H54 (cell line): ENCODE results near the gene KHDC4.

Experiments used
- DNase-seq: peaks from one replicate; pipeline ENCODE4 v3.0.0; 2011; ENCODE audit warnings: low spot score, mixed read lengths; ENCODE audit not compliant: insufficient read length
- FAIRE-seq: peaks from 3 replicates; lab custom pipeline; 2011; peaks lifted over from hg19 to GRCh38; lab: Jason Lieb, UNC
- POLR2A ChIP-seq: IDR thresholded peaks from 2 replicates; pipeline ENCODE4 v1.6.1; 2011; ENCODE audit warnings: low read depth, mild to moderate bottlenecking, low read length

The KHDC4 gene

DNA sequence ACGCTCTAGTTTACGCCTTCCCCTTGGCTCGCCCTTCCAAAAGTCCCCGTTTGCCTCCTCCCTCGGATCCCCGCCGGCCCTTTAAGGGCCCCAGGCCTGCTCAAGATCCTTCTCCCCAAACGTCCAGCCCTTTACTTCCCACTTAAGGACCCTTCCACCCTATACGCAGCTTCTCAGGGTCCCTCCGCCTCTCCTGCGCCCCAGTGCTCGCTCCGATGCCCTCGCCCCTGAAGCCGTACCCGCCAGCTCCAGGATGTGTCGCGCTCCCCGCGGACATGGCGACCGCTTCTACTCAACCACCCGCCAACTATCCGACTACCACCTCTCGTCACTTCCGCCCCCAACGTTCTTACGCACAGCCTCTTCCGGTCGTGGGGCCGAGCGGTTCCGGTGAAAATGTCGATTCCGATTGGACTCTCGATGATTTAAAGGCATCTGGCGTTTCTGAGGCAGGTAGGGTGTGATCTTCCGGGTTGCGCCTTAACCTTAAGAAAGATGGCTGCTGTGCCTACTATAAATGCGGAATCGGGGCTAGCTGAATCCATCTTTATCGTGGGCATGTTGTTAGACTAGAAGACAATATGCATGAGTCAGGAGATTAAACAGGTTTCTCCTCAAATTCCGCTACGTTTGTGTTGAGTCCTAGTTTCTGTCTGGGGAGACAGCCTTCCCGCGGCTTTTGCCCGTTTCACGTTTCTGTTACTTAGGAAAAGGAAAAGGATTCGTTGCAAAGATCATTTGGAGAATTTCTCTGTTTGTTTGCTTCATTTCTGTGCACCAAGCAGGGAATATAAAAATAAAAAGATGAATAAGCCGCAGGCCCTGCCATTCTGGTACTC, at the start of gene KHDC4:
Gene KHDC4 (minus strand): TSS at position 317 of the 839 bp plus-strand sequence. CDS start 40 bp downstream, at position 277.
- peak; percentile 99 for TF ChIP-seq POLR2A
- FAIRE-seq, result peak; percentile 60
- peak; percentile 88 for DNase-seq

DNA sequence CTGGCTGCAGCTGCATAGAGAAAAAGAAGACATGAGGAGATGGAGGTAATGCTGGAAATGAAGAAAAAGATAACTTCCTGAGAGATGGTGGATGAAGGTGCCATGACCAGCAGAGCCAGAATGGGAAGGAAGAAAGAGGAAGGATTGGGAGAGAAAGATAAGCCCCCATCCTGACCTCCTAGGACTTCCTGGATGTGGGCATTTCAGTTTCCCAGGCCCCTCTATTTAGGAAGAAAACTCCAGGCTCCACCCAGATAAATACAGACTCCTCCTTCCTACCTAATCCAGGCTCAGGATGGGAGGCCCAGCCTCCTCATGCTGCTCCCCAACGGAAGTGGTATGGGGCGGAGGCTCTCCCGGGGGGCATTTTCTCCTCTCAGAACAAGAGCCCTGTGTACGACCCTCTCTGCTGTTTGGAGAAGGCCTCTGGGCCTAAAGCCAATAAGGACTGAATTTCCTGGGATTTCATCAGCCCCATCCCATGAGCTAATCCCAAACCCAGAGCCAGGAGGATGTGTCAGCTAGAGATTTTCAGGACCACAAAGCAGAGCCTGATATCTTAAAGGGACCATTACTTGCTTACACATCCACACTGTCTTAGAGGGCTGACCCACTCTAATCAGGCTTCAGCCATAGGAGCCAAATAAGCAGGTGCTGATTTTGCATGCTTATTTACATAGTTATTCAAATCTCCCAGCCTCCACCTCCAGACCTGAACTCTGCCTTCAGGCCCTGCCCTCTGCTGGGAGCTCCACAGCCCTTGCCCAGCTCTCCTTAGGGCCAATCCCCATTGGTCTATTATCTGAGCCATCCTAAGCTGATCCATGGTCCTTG, 49.2 kb upstream of the KHDC4 start:
- FAIRE-seq, result no peak
- DNase-seq, result peak; percentile 84

DNA sequence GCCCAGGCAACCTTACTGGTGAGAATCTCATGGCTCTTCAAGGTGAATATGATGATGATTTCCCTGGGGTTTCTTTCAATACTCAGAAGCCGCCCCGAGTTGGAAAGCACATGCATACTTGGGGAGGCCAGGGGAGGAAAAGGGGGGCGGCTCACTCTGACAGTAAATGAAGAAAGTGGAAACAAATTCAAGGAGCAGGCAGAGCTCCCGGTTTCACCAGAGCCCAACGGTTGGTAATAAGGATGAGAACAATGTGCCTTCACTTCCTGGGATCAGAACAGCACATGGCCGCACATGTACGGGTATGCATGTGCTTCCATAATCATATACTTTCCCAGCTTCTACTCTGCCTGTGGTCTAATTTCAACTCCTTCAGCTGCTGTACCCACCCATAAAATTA, 47.9 kb upstream of the KHDC4 start:
- TF ChIP-seq POLR2A, result no peak
- no peak for DNase-seq
- no peak for FAIRE-seq

More for the DNA sequence above, 49.2 kb upstream of the KHDC4 start:
- TF ChIP-seq POLR2A, result 0 out of 2 replicates have a peak, but pooled peaks have one; percentile 19

DNA sequence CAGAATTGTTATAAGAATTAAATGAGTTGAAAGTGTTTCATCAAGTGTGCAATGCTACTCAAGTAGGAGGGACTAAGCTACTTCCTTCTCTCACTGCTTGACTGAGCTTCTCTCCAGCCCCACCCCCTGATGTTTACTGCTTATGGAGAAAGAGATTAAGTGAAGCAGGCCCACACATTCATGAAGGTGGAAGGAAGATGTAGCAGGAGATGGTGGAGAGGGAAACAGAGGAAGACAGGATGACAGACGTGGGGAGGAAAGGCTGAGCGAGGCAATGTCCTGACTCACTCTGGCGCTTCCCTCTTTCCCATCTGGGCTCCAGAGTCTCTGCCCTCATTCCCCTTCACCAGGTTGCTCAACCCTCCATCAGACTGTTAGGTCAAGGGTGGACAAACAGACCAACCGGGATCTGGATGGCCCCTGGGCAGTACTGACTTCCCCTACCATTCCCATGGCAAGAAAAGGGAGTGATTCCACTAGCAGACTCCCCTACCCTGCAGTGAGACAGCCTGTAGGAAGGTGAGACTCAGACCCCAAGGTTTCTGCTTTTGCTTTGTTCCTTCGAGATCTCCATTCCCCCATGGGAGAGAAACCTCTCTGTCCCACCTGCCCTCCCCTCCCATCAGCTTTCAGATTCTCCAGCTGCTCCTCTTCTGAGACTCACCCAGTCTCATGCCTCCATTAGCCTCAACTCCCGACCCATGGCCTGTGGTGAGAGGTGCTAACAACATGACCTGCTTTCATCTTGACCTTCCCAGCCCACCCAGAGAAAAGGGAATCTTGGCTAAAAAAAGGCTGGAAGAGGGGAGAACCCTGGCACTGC, 47.3 kb upstream of the KHDC4 start:
- FAIRE-seq (no peak), DNase-seq (peak; percentile 61)
- TF ChIP-seq POLR2A, result no peak

DNA sequence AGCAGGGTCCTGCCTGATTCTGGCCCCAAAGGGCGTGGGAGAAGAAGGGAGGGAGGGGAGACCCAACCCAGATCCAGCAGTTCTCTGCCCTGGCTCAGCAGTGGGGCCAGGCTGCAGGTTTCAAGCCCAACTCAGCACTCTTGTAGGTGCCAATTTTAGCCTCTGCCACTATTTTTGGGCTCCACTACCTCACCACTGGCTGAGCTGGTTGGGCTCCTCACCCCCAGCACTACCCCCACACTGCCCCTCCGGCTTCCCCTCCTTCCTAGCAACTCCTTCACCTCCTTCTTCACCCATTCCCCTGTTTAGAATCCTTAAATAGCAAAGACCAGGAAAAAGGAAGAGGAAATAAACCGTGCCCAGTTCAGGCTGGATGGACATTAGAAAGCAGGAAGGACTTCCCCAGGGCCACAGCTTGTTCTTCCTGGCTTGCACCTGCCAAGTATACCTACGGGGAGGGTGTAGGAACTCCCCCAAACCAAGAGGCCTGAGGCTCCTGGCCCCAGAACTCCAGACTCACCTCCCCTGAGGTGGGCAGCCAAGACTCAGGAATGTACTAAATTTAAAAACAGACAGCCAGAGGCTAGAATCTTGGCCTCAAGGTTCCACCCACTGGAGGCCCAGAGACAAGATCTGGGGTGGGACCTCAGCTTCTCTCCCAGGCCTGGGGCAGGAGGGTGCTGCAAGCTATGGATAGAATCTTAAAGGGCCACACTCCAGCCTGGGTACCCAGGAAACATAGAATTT, 45.6 kb upstream of the KHDC4 start:
- FAIRE-seq, result no peak

DNA sequence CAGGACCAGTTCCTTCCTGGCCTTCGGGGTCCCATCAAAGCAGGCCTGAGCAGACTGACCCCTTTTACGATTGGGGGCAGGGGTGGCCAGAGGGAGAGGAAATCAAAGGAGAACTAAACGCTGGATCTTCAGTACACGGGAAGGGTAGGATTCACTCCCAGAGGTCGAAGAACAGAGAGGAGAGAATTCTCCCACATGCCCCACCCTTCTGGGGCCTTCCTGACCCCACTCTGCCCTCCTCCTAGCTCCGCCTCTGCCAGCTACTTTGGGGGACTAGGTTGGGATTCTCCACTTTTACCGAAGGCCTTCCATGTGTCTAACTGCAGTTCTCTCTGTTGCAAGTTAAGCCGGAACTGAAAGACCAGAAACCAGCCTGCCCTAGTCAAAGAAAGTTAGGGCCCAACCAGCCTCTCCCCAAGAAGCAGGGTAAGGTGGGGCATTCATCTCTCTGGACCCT, 44.8 kb upstream of the KHDC4 start:
- DNase-seq, result no peak
- TF ChIP-seq POLR2A, result no peak; the same call in 1 of the 2 replicates
- FAIRE-seq, result no peak

More for the DNA sequence above, 45.6 kb upstream of the KHDC4 start:
- no peak for TF ChIP-seq POLR2A
- no peak for DNase-seq

DNA sequence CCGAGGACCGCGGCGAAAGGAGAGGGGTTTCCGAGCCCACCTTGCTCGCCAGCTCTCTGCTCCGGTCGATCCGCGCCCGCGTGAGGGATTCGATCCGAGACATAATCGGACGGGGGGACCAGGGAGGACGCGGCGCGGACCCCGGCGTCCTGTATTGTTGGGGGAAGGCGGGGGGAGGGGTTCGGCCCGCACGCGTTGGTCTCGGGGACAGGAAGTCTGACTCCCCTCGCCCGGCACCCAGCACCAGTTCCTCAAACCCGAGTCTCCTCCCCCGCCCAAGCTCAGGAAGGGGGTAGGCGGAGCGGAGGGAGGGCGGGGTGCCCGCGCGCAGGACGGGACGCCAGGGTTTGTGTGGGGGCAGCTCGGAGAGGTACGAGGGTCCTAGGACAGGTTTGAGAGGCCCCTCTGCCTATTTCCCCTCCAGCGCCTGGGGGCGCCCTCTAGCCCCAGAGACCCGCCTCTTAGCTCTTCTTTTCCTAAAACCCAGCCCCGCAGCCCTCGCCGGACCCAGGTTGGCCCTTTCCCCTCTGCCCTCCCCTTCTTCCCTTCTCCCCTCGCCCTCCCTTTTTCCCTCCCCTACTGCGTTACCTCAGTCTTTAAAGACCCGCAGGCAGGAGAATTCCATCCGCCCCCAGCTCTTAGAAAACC, 44.2 kb upstream of the KHDC4 start, which contains the start of gene ARHGEF2:
Gene ARHGEF2 (minus strand): TSS at position 223 of the 648 bp plus-strand sequence. CDS start 120 bp downstream, at position 103.
- FAIRE-seq (no peak), DNase-seq (peak; percentile 81)
- peak; percentile 74 for TF ChIP-seq POLR2A

DNA sequence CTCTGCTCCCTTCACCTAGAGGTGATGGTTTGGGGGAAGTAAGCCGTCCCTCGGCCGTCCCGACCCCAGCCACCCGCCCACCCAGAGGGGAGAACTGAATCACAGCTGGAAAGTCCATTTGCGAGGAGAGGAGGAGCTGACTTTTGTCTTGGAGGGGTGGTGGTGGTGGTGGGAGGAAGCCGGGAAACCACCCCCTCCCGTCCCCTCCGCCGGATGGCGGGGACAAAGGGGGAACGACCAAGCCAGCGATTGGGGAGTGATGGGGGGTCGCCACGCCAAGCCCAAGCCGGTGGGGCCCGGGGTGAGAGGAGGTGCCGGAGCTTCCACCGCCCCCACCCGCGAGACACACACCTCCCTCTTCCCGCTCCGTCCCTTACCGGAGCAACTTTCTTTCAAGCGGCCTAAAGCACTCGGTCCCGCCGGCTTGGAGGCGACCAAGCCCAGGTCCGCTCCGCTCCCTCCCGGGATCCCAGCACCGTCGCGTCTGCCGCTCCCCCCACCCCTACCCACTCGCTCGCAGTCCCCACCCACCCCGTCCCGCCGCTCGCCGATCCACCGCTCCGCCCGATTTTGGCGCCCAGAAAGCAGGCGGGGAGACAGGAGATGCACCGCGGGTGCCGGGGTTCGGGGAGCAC, 43.6 kb upstream of the KHDC4 start:
- TF ChIP-seq POLR2A, result peak; percentile 28; the same call in 1 of the 2 replicates
- FAIRE-seq (no peak), DNase-seq (no peak)

DNA sequence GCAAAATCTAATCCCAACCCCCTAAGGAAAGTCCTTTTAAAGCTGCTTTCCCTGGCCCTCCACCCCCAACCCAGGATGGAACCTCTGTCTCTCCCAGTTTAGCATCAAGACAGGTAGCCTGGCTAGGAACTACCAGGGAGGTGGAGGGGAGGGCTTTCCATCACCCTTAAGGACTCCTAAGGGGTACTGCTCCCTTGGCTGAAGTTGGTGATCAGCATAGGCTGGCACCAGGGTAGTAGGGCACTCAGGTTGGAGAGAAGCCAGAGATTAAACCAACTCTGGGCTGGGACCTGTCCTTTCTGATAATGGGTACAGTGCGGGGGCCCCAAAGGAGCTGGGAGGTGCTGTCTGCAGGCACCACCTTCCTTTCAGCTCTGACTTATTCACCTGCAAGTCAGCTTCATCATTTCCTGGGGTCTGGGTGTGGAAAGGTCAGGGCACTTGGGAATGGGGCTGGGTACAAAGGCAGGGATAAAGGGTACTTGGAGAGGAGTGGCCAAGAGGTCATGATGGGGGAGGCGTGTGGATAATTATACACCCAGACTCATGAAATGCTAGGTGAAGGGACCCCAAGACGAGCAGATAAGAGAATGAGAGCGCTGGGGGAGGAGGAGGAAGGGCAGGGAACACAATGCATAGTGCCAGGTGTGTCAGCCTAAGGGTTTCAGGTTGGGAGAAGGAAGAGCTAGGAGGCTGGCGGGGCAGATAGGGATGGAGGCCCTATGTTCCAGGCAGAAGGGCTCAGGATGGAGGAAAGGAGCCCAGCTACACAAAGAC, 42.9 kb upstream of the KHDC4 start:
- no peak for TF ChIP-seq POLR2A
- DNase-seq (no peak), FAIRE-seq (no peak)

DNA sequence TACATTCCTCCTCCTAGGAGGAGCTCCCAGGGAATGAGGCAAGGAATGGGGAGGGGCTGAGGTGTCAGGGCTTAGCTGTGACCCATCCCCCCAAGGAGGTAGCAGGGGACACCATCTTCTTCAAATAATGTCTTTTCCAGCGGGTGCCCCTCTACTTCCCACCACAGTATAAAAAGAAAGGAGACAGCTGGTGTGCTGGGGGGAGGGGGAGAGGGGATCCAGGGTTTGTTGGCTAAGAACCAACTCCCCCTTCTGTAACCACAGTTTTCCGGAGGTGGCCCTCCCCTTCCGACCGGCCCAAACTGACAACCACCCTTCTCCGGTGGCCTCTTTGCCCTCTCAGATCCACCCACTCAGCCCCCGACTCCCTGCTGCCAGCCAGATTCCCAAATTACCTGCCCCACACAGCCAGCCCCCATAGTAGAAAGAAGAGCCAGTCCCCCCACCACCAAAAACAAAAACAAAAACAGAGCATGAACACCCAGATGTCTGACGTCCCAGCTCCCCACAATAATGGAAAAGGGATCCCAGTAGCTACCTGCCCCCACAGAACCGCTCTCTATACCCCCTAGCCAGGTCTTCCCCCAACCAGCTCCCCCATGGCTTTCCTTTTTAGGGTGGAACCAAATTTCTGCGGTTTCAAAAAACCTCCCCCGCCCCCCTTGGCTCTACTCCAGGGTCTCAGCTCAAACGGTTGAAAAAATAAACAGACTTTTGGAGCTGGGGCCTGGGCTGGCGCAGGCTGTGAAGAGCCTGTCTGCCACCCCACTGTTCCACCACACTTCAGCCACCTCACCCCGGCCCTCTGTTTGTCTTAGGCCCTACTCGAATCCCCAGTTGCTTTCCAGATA, 42.1 kb upstream of the KHDC4 start:
- DNase-seq (peak; percentile 59), FAIRE-seq (no peak)
- no peak for TF ChIP-seq POLR2A
